HepG2 (cell line): Measurements from ENCODE around the gene GRAMD2A. TPM values are rescaled to one million over a fixed set of nuclear protein-coding genes. Genes with fewer than 3 reads are reported as not detected.

Experiments
- ARID3A ChIP-seq: IDR thresholded peaks from 2 replicates; pipeline ENCODE4 v1.6.1; 2012; ENCODE audit warnings: low read depth, low read length, improper control_type of control experiment
- BRF2 ChIP-seq: sonication (generic); formaldehyde crosslinking; IDR thresholded peaks from 2 replicates; pipeline ENCODE4 v1.8.1; 2022; ENCODE audit warnings: mild to moderate bottlenecking, missing genetic modification reagents
- EED ChIP-seq: sonication (generic); formaldehyde crosslinking; IDR thresholded peaks from 2 replicates; pipeline ENCODE4 v1.5.0; 2020; ENCODE audit warnings: mild to moderate bottlenecking, missing genetic modification reagents
- ELF4 ChIP-seq: sonication (generic); formaldehyde crosslinking; IDR thresholded peaks from 2 replicates; pipeline ENCODE4 v1.5.0; 2020; ENCODE audit warnings: missing genetic modification reagents, mild to moderate bottlenecking, moderate library complexity, borderline replicate concordance
- GATA4 ChIP-seq: sonication (generic); IDR thresholded peaks from 2 replicates; pipeline ENCODE4 v1.6.1; 2016; ENCODE audit warnings: antibody characterized with exemption, low read depth, borderline replicate concordance
- ISX ChIP-seq: sonication (generic); formaldehyde crosslinking; conservative IDR thresholded peaks from 2 replicates; pipeline ENCODE4 v1.5.0; 2020; ENCODE audit warnings: missing genetic modification reagents
- PCBP1 ChIP-seq: fragments of 200-400 bp; formaldehyde crosslinking; IDR thresholded peaks from 2 replicates; pipeline ENCODE4 v1.6.1; 2017; ENCODE audit warnings: mild to moderate bottlenecking, low read depth, low read length, borderline replicate concordance
- RBAK ChIP-seq: sonication (generic); formaldehyde crosslinking; IDR thresholded peaks from 2 replicates; pipeline ENCODE4 v1.5.1; 2020; ENCODE audit warnings: mild to moderate bottlenecking, missing genetic modification reagents
- RNF2 ChIP-seq: fragments of 450-650 bp; conservative IDR thresholded peaks from 2 replicates; pipeline ENCODE4 v1.6.1; 2016; ENCODE audit warnings: low read depth
- RXRB ChIP-seq: IDR thresholded peaks from 2 replicates; pipeline ENCODE4 v1.6.1; 2016; ENCODE audit warnings: borderline replicate concordance, missing genetic modification reagents, missing compliant biosample characterization
- SAFB2 ChIP-seq: sonication (generic); formaldehyde crosslinking; IDR thresholded peaks from 2 replicates; pipeline ENCODE4 v1.5.1; 2020; ENCODE audit warnings: missing genetic modification reagents, low read depth, mild to moderate bottlenecking, borderline replicate concordance
- SATB2 ChIP-seq: sonication (generic); formaldehyde crosslinking; IDR thresholded peaks from 2 replicates; pipeline ENCODE4 v1.5.0; 2020; ENCODE audit warnings: missing genetic modification reagents
- SCMH1 ChIP-seq: sonication (generic); formaldehyde crosslinking; IDR thresholded peaks from 2 replicates; pipeline ENCODE4 v1.9.0; 2021; ENCODE audit warnings: missing genetic modification reagents, mild to moderate bottlenecking, borderline replicate concordance
- TARDBP ChIP-seq: sonication (generic); formaldehyde crosslinking; IDR thresholded peaks from 2 replicates; pipeline ENCODE4 v1.8.0; 2022; ENCODE audit warnings: mild to moderate bottlenecking, missing genetic modification reagents
- ZNF33A ChIP-seq: sonication (generic); formaldehyde crosslinking; IDR thresholded peaks from 2 replicates; pipeline ENCODE4 v1.5.1; 2020; ENCODE audit warnings: missing genetic modification reagents, mild to moderate bottlenecking, moderate library complexity, borderline replicate concordance
- ZNF562 ChIP-seq: sonication (generic); formaldehyde crosslinking; IDR thresholded peaks from 2 replicates; pipeline ENCODE4 v1.8.0; 2022; ENCODE audit warnings: missing genetic modification reagents, borderline replicate concordance
- polyA plus RNA-seq, 8 experiments: library from polyadenylated mRNA; depleted of rRNA in 3 of 8; stranded (reverse) in 7 of 8; unstranded in 1 of 8; fragments of >200 nt; fragmentation: Illumina TruSeq in 4 of 8; extraction: Trizol in 4 of 8; gene quantifications; 2 replicates each; pipeline versions ENCODE4 v1.2.1 to v1.2.3, GENCODE V29; 2011 to 2016; ENCODE audit warnings: low read depth in 4 of 8, missing spikeins in 1 of 8, mixed read lengths in 1 of 8; ENCODE audit not compliant: insufficient read depth in 1 of 8
- total RNA-seq, 5 experiments: library from RNA; depleted of rRNA; stranded (reverse); fragments of >200 nt; fragmentation: Illumina TruSeq; extraction: Trizol; gene quantifications; 2 replicates each; pipeline ENCODE4 v1.2.3, GENCODE V29; 2016; ENCODE audit warnings: low read depth in 1 of 5
- TF ChIP-seq, protein P1 (sequence below): IDR thresholded peaks from 2 replicates; pipeline ENCODE4 v1.6.1; 2016; ENCODE audit warnings: mild to moderate bottlenecking, missing biosample characterization, missing genetic modification reagents
- TF ChIP-seq, protein P2 (sequence below): sonication (generic); formaldehyde crosslinking; IDR thresholded peaks from 2 replicates; pipeline ENCODE4 v1.8.0; 2022; ENCODE audit warnings: missing genetic modification reagents, mild to moderate bottlenecking, inconsistent platforms, borderline replicate concordance
- TF ChIP-seq, protein P3 (sequence below): IDR thresholded peaks from 2 replicates; pipeline ENCODE4 v1.6.1; 2016; ENCODE audit warnings: low read depth, missing genetic modification reagents, missing compliant biosample characterization

The GRAMD2A gene
- total and polyA plus RNA-seq, 2 of the 13 experiments (the other 11 are each of a cell fraction or from before 2014, with no cell fraction given): 0.04 TPM; not detected in 1

DNA sequence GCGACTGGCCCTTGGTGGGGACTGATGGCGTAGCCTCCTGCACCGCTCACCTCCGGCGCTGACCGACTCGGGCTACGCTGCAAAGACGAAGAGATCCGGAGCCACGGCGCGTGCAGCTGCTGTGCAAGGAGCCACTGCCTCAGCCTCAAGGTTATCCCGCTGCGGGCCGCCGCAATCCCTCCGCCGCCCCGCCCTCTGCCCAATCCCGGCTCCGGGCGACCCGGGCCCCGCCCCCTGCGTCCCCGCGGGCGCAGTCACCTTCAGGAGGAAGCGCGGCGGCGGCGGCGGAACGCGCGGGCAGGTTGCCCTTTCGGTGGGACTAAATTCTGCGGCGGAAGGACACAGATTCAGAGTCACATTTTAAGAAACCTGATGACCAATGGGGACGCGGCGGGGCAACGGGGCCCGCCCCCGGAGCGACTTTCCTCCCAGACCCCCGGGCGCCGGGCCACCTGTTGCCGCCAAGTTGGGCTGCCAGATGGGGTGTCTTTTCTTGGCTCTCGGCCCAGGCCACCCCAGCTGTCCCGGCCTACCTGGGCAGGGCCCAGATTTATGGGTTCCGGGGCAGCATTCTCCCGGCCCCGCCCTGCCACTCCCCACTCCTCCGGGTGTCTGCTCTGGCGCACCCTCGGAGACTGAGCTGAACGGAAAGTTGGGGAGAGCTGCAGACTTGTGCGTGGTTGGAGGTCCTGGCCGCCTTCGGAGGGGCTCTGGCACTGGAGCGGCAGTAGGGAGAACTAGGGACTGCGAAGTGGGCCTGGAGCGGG is 33.7 kb upstream of the GRAMD2A start, which contains the start of gene PKM (continued):
- TF ChIP-seq TARDBP (CRISPR knock-in tag) (peak; percentile 59; the same call in 1 of the 2 replicates), ZNF562 (CRISPR knock-in tag) (no peak), RNF2 (0 out of 2 replicates have a peak, but pooled peaks have one; percentile 51), ISX (CRISPR knock-in tag) (no peak), EED (CRISPR knock-in tag) (no peak; the same call in 1 of the 2 replicates), PCBP1 (peak; percentile 97), GATA4 (peak; percentile 80), SAFB2 (peak; percentile 53; the same call in 1 of the 2 replicates), RXRB (CRISPR knock-in tag) (no peak), SCMH1 (no peak), SATB2 (no peak), ZNF33A (no peak), RBAK (CRISPR knock-in tag) (no peak), BRF2 (CRISPR knock-in tag) (peak; percentile 13; the same call in 1 of the 2 replicates), ARID3A (peak; percentile 89), ELF4 (CRISPR knock-in tag) (no peak)
- TF ChIP-seq, protein P1, sequence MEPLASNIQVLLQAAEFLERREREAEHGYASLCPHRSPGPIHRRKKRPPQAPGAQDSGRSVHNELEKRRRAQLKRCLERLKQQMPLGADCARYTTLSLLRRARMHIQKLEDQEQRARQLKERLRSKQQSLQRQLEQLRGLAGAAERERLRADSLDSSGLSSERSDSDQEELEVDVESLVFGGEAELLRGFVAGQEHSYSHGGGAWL (CRISPR knock-in tag): peak; percentile 62; the same call in 1 of the 2 replicates
- TF ChIP-seq, protein P2, sequence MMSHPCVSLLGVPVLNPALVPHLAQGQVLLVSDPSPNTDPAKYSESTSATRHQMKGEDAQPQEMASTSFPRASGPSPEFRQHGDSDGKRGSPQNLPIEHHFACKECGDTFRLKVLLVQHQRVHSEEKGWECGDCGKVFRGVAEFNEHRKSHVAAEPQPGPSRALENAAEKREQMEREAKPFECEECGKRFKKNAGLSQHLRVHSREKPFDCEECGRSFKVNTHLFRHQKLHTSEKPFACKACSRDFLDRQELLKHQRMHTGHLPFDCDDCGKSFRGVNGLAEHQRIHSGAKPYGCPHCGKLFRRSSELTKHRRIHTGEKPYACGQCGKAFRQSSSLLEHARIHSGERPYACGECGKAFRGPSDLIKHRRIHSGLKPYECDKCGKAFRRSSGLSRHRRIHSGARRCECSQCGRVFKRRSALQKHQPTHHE: peak; percentile 59
- TF ChIP-seq, protein P3, sequence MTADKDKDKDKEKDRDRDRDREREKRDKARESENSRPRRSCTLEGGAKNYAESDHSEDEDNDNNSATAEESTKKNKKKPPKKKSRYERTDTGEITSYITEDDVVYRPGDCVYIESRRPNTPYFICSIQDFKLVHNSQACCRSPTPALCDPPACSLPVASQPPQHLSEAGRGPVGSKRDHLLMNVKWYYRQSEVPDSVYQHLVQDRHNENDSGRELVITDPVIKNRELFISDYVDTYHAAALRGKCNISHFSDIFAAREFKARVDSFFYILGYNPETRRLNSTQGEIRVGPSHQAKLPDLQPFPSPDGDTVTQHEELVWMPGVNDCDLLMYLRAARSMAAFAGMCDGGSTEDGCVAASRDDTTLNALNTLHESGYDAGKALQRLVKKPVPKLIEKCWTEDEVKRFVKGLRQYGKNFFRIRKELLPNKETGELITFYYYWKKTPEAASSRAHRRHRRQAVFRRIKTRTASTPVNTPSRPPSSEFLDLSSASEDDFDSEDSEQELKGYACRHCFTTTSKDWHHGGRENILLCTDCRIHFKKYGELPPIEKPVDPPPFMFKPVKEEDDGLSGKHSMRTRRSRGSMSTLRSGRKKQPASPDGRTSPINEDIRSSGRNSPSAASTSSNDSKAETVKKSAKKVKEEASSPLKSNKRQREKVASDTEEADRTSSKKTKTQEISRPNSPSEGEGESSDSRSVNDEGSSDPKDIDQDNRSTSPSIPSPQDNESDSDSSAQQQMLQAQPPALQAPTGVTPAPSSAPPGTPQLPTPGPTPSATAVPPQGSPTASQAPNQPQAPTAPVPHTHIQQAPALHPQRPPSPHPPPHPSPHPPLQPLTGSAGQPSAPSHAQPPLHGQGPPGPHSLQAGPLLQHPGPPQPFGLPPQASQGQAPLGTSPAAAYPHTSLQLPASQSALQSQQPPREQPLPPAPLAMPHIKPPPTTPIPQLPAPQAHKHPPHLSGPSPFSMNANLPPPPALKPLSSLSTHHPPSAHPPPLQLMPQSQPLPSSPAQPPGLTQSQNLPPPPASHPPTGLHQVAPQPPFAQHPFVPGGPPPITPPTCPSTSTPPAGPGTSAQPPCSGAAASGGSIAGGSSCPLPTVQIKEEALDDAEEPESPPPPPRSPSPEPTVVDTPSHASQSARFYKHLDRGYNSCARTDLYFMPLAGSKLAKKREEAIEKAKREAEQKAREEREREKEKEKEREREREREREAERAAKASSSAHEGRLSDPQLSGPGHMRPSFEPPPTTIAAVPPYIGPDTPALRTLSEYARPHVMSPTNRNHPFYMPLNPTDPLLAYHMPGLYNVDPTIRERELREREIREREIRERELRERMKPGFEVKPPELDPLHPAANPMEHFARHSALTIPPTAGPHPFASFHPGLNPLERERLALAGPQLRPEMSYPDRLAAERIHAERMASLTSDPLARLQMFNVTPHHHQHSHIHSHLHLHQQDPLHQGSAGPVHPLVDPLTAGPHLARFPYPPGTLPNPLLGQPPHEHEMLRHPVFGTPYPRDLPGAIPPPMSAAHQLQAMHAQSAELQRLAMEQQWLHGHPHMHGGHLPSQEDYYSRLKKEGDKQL (CRISPR knock-in tag): no peak
